Measurements from ENCODE around the gene SMYD2. TPM values are rescaled to one million over a fixed set of nuclear protein-coding genes. Genes with fewer than 3 reads are reported as not detected.

Gene SMYD2
- total and polyA plus RNA-seq, 3 donors from 2014 or later: 73.9 to 89.4 (median 75.5) TPM

DNA sequence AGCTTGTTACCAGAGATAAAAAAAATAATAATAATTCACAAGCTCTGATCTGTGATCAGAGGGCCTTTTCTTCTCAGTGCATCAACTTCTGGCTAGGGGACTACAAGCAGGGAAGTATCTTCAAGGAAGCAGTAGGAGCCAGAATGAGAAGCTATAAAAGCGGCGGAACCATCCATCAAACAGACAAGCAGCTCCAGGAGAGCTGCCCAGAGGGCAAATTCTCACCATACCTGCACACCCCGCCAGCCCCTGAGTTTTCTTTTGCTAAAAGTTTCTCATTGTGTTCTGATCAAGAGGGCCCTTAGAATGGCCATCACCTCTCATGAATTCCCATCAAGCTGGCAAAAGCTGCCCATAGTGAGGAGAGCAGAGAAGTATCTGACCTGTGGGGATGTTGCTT is 99.4 kb downstream of the SMYD2 start:
- no peaks in the 10 kb centered on the region for H3K4me1 ChIP-seq
- intact Hi-C loops (cut with DNase I; ENCODE audit: low total_unique reads): no loop called here
- no peak for TF ChIP-seq POLR2A (IDR thresholded peaks at IDR 0.05)
- TF ChIP-seq, protein P1, sequence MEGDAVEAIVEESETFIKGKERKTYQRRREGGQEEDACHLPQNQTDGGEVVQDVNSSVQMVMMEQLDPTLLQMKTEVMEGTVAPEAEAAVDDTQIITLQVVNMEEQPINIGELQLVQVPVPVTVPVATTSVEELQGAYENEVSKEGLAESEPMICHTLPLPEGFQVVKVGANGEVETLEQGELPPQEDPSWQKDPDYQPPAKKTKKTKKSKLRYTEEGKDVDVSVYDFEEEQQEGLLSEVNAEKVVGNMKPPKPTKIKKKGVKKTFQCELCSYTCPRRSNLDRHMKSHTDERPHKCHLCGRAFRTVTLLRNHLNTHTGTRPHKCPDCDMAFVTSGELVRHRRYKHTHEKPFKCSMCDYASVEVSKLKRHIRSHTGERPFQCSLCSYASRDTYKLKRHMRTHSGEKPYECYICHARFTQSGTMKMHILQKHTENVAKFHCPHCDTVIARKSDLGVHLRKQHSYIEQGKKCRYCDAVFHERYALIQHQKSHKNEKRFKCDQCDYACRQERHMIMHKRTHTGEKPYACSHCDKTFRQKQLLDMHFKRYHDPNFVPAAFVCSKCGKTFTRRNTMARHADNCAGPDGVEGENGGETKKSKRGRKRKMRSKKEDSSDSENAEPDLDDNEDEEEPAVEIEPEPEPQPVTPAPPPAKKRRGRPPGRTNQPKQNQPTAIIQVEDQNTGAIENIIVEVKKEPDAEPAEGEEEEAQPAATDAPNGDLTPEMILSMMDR (IDR thresholded peaks at IDR 0.05): no peak
- H3K4me3 ChIP-seq: no peak overlapping the region
- H3K9me3 ChIP-seq: no peaks in the 10 kb centered on the region
- H3K27ac ChIP-seq: no peak overlapping the region
- no peaks in the 10 kb centered on the region for H3K27me3 ChIP-seq
- H3K36me3 ChIP-seq (ENCODE audit: low read depth, missing control alignments): no peaks in the 10 kb centered on the region
- 84 to 86% methylated on average over 3 of the region's 3 CpGs for WGBS, 2 donors
- DNase-seq: no peak

DNA sequence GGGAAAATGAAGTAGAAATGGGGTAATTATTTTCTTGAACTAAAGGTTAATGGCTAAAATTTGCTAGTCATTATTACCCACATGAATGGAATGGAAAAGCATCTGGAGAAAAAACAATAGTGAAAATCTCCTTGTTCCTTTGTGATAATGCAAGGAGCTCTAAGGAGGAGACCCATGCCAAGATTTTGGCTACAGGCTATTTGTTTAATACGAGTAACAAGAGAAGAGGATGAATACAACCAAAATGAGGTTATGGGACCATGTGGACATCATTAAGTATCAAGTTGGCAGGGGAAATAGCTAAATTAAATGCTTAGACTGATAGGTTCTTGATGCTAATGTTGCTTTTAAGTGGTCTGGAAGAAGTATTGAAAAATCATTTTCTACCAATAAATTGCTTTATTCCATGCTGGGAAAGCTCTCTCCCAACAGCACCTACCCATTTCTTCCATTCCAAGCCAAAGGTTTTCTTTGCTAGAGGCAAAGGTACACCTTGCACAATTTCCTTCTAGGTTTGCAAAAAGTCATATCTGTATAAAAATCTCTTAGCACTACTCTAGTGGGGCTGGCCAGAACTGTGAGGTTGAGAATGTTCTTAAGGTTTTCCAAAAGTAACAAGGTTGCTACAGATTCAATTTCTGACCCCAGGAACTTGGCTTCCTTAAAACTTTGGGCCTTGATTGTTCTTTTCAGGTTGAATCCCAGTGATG is 100.2 kb downstream of the SMYD2 start:
- Histone ChIP-seq H3K4me1 (no peaks in the 10 kb centered on the region), H3K9me3 (no peaks in the 10 kb centered on the region), H3K27ac (no peak overlapping the region), H3K36me3 (ENCODE audit: low read depth, missing control alignments) (no peaks in the 10 kb centered on the region), H3K27me3 (no peaks in the 10 kb centered on the region), H3K4me3 (no peak overlapping the region)
- TF ChIP-seq POLR2A (IDR thresholded peaks at IDR 0.05): no peak
- TF ChIP-seq, protein P1 (IDR thresholded peaks at IDR 0.05): no peak
- no peak for DNase-seq
- intact Hi-C loops (cut with DNase I; ENCODE audit: low total_unique reads): no loop called here
- 68 to 81% methylated on average over 1 of the region's 1 CpG for WGBS, 2 donors

DNA sequence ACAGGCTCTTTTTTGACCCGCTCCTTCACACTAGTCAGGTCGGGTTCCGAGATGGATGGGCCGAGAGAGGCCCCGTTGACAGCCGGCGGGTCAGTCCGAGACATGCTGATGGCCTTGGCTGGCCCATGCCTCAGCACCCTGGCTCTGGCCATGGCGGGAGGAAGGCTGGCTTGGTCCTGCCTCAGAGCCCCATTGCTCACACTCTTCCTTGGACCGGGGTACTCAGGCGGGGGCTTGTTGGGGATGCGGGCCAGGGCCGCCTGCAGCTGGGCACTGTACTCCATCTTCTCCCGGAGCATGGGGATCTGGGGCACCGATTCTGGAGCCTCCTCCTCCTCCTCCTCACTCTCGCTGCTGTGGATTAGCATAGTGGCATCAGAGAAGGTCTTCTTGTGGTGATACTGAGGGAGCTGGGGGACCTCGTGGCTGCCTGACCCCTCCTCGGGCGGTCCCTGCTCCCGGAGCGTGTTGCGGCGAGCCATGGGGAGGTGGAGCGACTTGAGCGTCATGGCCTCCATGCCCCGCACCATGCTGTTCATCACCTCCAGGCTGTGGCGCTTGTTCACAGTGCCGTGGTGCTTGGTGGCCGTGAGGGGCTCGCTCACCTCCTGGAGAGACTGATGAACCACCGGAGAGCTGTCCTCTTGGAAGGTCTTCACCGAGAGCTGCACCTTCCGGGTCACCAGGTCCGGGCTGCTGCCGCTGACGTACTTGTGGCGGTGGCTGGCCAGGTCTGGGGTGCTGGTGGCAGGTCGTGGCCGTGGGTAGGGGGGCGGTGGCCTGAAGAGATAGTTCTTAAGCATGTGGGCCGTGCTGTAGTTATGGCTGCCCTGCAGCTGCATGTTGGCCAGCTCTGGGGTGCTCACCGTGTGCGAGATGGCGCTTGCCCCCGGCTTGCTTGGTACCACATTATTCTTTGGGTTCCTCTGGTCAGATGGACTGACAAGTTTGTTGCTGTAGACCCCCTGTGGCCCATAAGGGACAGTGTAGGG is 102.7 kb downstream of the SMYD2 start:
- Histone ChIP-seq H3K27me3 (no peaks in the 10 kb centered on the region), H3K9me3 (no peaks in the 10 kb centered on the region), H3K4me3 (no peak overlapping the region), H3K27ac (no peak overlapping the region), H3K36me3 (ENCODE audit: low read depth, missing control alignments) (no peaks in the 10 kb centered on the region), H3K4me1 (no peaks in the 10 kb centered on the region)
- TF ChIP-seq, protein P1 (IDR thresholded peaks at IDR 0.05): no peak
- TF ChIP-seq POLR2A (IDR thresholded peaks at IDR 0.05): no peak
- no peak for DNase-seq
- intact Hi-C loops (cut with DNase I; ENCODE audit: low total_unique reads): no loop called here
- 94 to 98% methylated on average over 16 to 45 of the region's 45 CpGs for WGBS, 2 donors

DNA sequence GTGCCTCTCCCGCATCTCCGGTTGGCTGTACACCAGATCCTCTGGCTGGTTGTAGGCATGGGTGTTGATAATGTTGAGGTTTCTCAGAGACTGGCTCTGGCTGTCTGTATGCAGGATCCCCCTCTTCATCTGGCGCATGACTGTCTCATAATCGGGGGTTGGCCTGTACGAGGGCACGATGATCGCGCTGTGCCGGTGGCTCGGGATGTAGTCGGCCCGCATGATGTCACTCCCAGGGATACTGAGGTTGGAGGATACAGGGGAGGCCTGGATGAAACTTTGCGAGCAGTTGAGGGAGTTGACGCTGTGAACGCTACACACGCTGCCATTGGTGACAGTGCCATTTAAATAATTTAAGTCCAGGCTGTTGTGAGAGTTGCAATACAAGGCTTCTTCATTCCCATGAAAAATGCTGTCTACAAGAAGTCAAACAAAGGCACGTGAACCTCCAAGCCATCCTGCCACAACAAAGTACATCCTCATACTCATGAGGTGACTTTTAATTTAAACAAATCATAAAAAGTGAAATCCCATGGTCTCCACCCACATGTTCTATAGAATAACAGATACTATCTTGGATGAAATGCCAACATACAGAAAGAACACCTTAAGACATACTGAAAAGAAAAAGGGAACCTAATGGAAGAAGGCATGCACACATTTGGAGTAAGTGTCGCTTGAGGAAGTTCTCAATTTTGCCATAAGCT is 103.6 kb downstream of the SMYD2 start:
- Histone ChIP-seq H3K27me3 (no peaks in the 10 kb centered on the region), H3K27ac (no peak overlapping the region), H3K4me1 (no peaks in the 10 kb centered on the region), H3K4me3 (no peak overlapping the region), H3K36me3 (ENCODE audit: low read depth, missing control alignments) (no peaks in the 10 kb centered on the region), H3K9me3 (no peaks in the 10 kb centered on the region)
- WGBS, 2 donors: 88 to 97% methylated on average over 18 of the region's 18 CpGs
- intact Hi-C loops (cut with DNase I; ENCODE audit: low total_unique reads): no loop called here
- DNase-seq: no peak
- TF ChIP-seq, protein P1 (IDR thresholded peaks at IDR 0.05): no peak
- TF ChIP-seq POLR2A (IDR thresholded peaks at IDR 0.05): no peak

Measured in testis (tissue), 3 donors.